SK-N-SH (cell line): ENCODE data around the gene USHBP1. TPM values are rescaled to one million over a fixed set of nuclear protein-coding genes. Genes with fewer than 3 reads are reported as not detected.

ENCODE experiments used
- CTCF ChIA-PET: fragments of 300-600, 350-600 bp; formaldehyde crosslinking; extraction: SDS; loops from one replicate; lab custom pipeline; 2021; lab: Yijun Ruan, JAX
- POLR2A ChIA-PET: fragments of 350-600 bp; sonication (Branson Sonifier 250); formaldehyde crosslinking; extraction: SDS; loops from one replicate; lab custom pipeline; 2020; ENCODE audit warnings: antibody characterized with exemption, inconsistent platforms; lab: Yijun Ruan, JAX
- DNase-seq: peaks from one replicate; pipeline ENCODE4 v3.0.0; 2012
- H2AFZ ChIP-seq: fragments of 200-600 bp; sonication (generic); 2 replicates; pipeline ENCODE4 v1.8.1; 2016; ENCODE audit warnings: antibody characterized with exemption, mild to moderate bottlenecking, low read depth
- H3F3A ChIP-seq: fragments of 200-600 bp; sonication (generic); replicated peaks from 2 replicates; pipeline ENCODE3; 2016; ENCODE audit warnings: antibody characterized with exemption, mild to moderate bottlenecking; ENCODE audit not compliant: insufficient read depth
- H3K27ac ChIP-seq, 2 experiments: fragments of 200-500 bp in 1 of 2; fragments of 200-600 bp in 1 of 2; sonication (Bioruptor generic) in 1 of 2; sonication (generic), shearing (Covaris generic) in 1 of 2; 2 replicates each; pipeline versions ENCODE4 v1.5.1 to v1.6.1; 2014 to 2016; ENCODE audit warnings: low read depth in 2 of 2, inconsistent platforms in 1 of 2, low read length in 1 of 2, mild to moderate bottlenecking in 1 of 2, mixed read lengths in 1 of 2
- H3K27me3 ChIP-seq: fragments of 200-600 bp; sonication (generic), shearing (Covaris generic); 2 replicates; pipeline ENCODE4 v1.6.1; 2016; ENCODE audit warnings: mixed run types; ENCODE audit not compliant: insufficient read depth
- H3K36me3 ChIP-seq, 2 experiments: fragments of 200-500 bp in 1 of 2; fragments of 200-600 bp in 1 of 2; sonication (Bioruptor generic) in 1 of 2; sonication (generic) in 1 of 2; replicated peaks in 1 of 2; 2 replicates each; pipeline versions ENCODE3 to v1.5.1; 2014 to 2016; ENCODE audit warnings: low read length in 1 of 2, mild to moderate bottlenecking in 1 of 2; ENCODE audit not compliant: insufficient read depth in 2 of 2, control insufficient read depth in 1 of 2
- H3K4me1 ChIP-seq, 2 experiments: fragments of 200-500 bp in 1 of 2; fragments of 200-600 bp in 1 of 2; sonication (Bioruptor generic) in 1 of 2; sonication (generic), shearing (Covaris generic) in 1 of 2; 2 replicates each; pipeline versions ENCODE4 v1.5.1 to v1.6.1; 2014 to 2016; ENCODE audit warnings: low read depth in 1 of 2, low read length in 1 of 2, mixed run types in 1 of 2; ENCODE audit not compliant: insufficient read depth in 2 of 2, control insufficient read depth in 1 of 2
- H3K4me2 ChIP-seq: fragments of 200-600 bp; sonication (generic), shearing (Covaris generic); 2 replicates; pipeline ENCODE4 v1.6.1; 2017; ENCODE audit warnings: mixed run types
- H3K4me3 ChIP-seq, 2 experiments: fragments of 200-500 bp in 1 of 2; fragments of 200-600 bp in 1 of 2; sonication (Bioruptor generic) in 1 of 2; sonication (generic), shearing (Covaris generic) in 1 of 2; 2 replicates each; pipeline versions ENCODE4 v1.5.1 to v1.8.1; 2014 to 2016; ENCODE audit warnings: low read depth in 2 of 2, inconsistent platforms in 1 of 2, low read length in 1 of 2, mild to moderate bottlenecking in 1 of 2, mixed read lengths in 1 of 2, moderate library complexity in 1 of 2
- H3K79me2 ChIP-seq: fragments of 200-600 bp; sonication (generic); 2 replicates; pipeline ENCODE4 v1.8.1; 2017; ENCODE audit warnings: mild to moderate bottlenecking; ENCODE audit not compliant: insufficient read depth
- H3K9ac ChIP-seq: fragments of 200-600 bp; sonication (generic); 2 replicates; pipeline ENCODE4 v1.6.1; 2017; ENCODE audit warnings: mixed run types
- H3K9me2 ChIP-seq: fragments of 200-600 bp; sonication (generic); 2 replicates; pipeline ENCODE4 v1.6.1; 2017; ENCODE audit warnings: mixed run types
- H3K9me3 ChIP-seq: fragments of 200-600 bp; sonication (generic); 2 replicates; pipeline ENCODE4 v1.6.1; 2017; ENCODE audit warnings: mixed run types, mild to moderate bottlenecking, moderate library complexity
- H4K20me1 ChIP-seq: fragments of 200-600 bp; sonication (generic); 2 replicates; pipeline ENCODE4 v1.6.1; 2017; ENCODE audit warnings: mild to moderate bottlenecking, mixed run types; ENCODE audit not compliant: insufficient read depth
- CHD2 ChIP-seq: fragments of 150-350 bp; IDR thresholded peaks from 2 replicates; pipeline ENCODE4 v1.6.1; 2018; ENCODE audit warnings: low read length; ENCODE audit not compliant: partially characterized antibody
- EP300 ChIP-seq, 2 experiments: IDR thresholded peaks; 2 replicates each; pipeline versions ENCODE4 v1.4.0 to v1.6.1; 2012; ENCODE audit warnings: borderline replicate concordance in 1 of 2, low read depth in 1 of 2, low read length in 1 of 2
- EZH2phosphoT487 ChIP-seq: fragments of 200-600 bp; sonication (generic); IDR thresholded peaks from 2 replicates; pipeline ENCODE4 v1.6.1; 2017; ENCODE audit warnings: low read depth, mixed run types, mild to moderate bottlenecking, antibody characterized with exemption, moderate library complexity, borderline replicate concordance
- FOSL2 ChIP-seq: IDR thresholded peaks from 2 replicates; pipeline ENCODE4 v1.4.0; 2012; ENCODE audit warnings: low read depth, mild to moderate bottlenecking, moderate library complexity, borderline replicate concordance
- FOXJ3 ChIP-seq: sonication (generic); formaldehyde crosslinking; IDR thresholded peaks from 2 replicates; pipeline ENCODE4 v1.5.1; 2020; ENCODE audit warnings: mild to moderate bottlenecking, missing genetic modification reagents
- GABPA ChIP-seq: IDR thresholded peaks from 2 replicates; pipeline ENCODE4 v1.4.0; 2012; ENCODE audit warnings: low read depth, mild to moderate bottlenecking
- JUND ChIP-seq: IDR thresholded peaks from 2 replicates; pipeline ENCODE4 v1.4.0; 2012
- MEF2A ChIP-seq: IDR thresholded peaks from 2 replicates; pipeline ENCODE4 v1.4.0; 2012; ENCODE audit warnings: low read depth, borderline replicate concordance
- MXI1 ChIP-seq: IDR thresholded peaks from 2 replicates; pipeline ENCODE4 v1.6.1; 2012; ENCODE audit warnings: mild to moderate bottlenecking, low read depth, low read length, improper control_type of control experiment
- NFIC ChIP-seq: IDR thresholded peaks from 2 replicates; pipeline ENCODE4 v1.4.0; 2012; ENCODE audit warnings: borderline replicate concordance
- POLR2AphosphoS5 ChIP-seq: IDR thresholded peaks from 2 replicates; pipeline ENCODE4 v1.6.1; 2012; ENCODE audit warnings: low read depth, low read length
- RCOR1 ChIP-seq: fragments of 150-350 bp; IDR thresholded peaks from 2 replicates; pipeline ENCODE4 v1.6.1; 2017; ENCODE audit warnings: antibody characterized with exemption, low read length
- RFX5 ChIP-seq: IDR thresholded peaks from 2 replicates; pipeline ENCODE4 v1.6.1; 2012; ENCODE audit warnings: mild to moderate bottlenecking, improper control_type of control experiment, low read length
- TCF12 ChIP-seq: IDR thresholded peaks from 2 replicates; pipeline ENCODE4 v1.4.0; 2012
- TEAD4 ChIP-seq: IDR thresholded peaks from 2 replicates; pipeline ENCODE4 v1.4.0; 2012; ENCODE audit warnings: mild to moderate bottlenecking, borderline replicate concordance; ENCODE audit not compliant: insufficient read depth
- USF1 ChIP-seq: IDR thresholded peaks from 2 replicates; pipeline ENCODE4 v1.4.0; 2012; ENCODE audit warnings: low read depth, borderline replicate concordance
- YY1 ChIP-seq: IDR thresholded peaks from 2 replicates; pipeline ENCODE4 v1.4.0; 2012; ENCODE audit warnings: low read depth, mild to moderate bottlenecking
- ZBTB33 ChIP-seq: IDR thresholded peaks from 2 replicates; pipeline ENCODE4 v1.4.0; 2012; ENCODE audit warnings: low read depth, borderline replicate concordance
- WGBS: methylation state at CpG from one replicate; pipeline ENCODE4 v1.1.6; 2017; ENCODE audit warnings: low lambda C conversion rate; 5-methylcytosine and 5-hydroxymethylcytosine counted together
- polyA plus RNA-seq, 3 experiments: library from polyadenylated mRNA; depleted of rRNA; stranded (reverse); fragments of >200 nt; gene quantifications; 2 replicates each; pipeline ENCODE4 v1.2.3, GENCODE V29; 2012
- TF ChIP-seq, protein P1 (sequence below): fragments of 150-350 bp; IDR thresholded peaks from 2 replicates; pipeline ENCODE4 v1.6.1; 2017; ENCODE audit warnings: antibody characterized with exemption, low read length, low read depth, borderline replicate concordance
- TF ChIP-seq, protein P2 (sequence below): fragments of 150-350 bp; IDR thresholded peaks from 2 replicates; pipeline ENCODE4 v1.6.1; 2016; ENCODE audit warnings: mild to moderate bottlenecking, low read depth, low read length

USHBP1 gene
- polyA plus RNA-seq, 1 of the 3 experiments (the other 2 are of a cell fraction) = 0.03 TPM

DNA sequence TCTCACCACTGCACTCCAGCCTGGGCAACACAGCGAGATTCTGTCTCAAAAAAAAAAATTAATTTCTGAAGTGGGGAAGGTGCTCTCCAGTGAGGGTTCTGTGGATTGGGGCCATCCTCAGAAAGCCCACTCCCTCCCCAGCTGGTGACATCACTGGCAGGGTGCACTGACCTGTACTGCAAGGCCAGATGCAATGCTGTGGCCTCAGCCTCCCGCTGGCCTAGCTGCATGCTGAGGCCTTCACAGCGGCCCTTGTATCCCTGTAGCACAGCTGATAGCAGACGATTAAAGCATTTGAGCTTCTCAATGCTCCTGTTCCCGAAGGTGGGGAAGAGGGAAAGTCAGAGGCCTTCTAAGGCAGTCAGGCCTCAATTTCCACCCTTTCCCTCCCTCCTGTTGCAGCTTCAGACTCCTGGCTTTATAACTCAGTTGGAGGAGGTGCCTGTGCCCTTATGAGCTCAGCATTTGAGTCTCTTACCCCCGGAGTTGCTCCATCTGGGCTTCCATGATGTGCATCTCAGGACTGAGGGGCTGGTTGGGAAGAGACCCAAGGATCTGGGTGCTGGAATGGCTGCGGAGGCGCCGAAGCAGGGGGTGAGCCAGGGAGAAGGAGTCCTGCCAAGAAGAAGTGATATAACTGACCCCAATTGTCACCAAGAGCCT lies 5.3 kb downstream of the USHBP1 start:
- TF ChIP-seq TEAD4 = no peak
- no peak for TF ChIP-seq CHD2
- no peak for TF ChIP-seq USF1
- TF ChIP-seq, protein P1, sequence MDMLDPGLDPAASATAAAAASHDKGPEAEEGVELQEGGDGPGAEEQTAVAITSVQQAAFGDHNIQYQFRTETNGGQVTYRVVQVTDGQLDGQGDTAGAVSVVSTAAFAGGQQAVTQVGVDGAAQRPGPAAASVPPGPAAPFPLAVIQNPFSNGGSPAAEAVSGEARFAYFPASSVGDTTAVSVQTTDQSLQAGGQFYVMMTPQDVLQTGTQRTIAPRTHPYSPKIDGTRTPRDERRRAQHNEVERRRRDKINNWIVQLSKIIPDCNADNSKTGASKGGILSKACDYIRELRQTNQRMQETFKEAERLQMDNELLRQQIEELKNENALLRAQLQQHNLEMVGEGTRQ = no peak
- TF ChIP-seq RFX5 = no peak
- TF ChIP-seq ZBTB33 = no peak
- no peak for TF ChIP-seq JUND
- TF ChIP-seq FOSL2 = no peak
- no peak for TF ChIP-seq GABPA
- no peak for TF ChIP-seq POLR2AphosphoS5
- no peak for TF ChIP-seq MXI1
- TF ChIP-seq RCOR1 = no peak
- TF ChIP-seq MEF2A = no peak
- TF ChIP-seq, protein P2, sequence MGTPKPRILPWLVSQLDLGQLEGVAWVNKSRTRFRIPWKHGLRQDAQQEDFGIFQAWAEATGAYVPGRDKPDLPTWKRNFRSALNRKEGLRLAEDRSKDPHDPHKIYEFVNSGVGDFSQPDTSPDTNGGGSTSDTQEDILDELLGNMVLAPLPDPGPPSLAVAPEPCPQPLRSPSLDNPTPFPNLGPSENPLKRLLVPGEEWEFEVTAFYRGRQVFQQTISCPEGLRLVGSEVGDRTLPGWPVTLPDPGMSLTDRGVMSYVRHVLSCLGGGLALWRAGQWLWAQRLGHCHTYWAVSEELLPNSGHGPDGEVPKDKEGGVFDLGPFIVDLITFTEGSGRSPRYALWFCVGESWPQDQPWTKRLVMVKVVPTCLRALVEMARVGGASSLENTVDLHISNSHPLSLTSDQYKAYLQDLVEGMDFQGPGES = no peak
- TF ChIP-seq FOXJ3 (CRISPR knock-in tag) = no peak
- TF ChIP-seq YY1 = no peak
- no peak for TF ChIP-seq TCF12
- TF ChIP-seq NFIC = no peak
- TF ChIP-seq EZH2phosphoT487 = no peak
- TF ChIP-seq EP300 (IDR thresholded peaks at IDR 0.05; ENCODE audit: borderline replicate concordance in 1 of 2, low read depth in 1 of 2, low read length in 1 of 2) = no peak
- Histone ChIP-seq H4K20me1 (no peaks in the 10 kb centered on the region), H3K27me3 (no peaks in the 10 kb centered on the region), H3F3A (no peaks in the 10 kb centered on the region), H3K36me3 (no peaks in the 10 kb centered on the region), H2AFZ (no peak overlapping the region), H3K9ac (no peak overlapping the region), H3K79me2 (no peaks in the 10 kb centered on the region), H3K27ac (no peak overlapping the region), H3K4me1 (no peaks in the 10 kb centered on the region), H3K4me2 (no peak overlapping the region), H3K9me2 (no peaks in the 10 kb centered on the region), H3K4me3 (no peak overlapping the region), H3K9me3 (peaks cover 9% of the 10 kb centered on the region; the same call in 1 of the 2 replicates)
- 41% methylated on average over 6 of the region's 9 CpGs for WGBS
- ChIA-PET CTCF (interaction anchor here (1.2 to 1.7 kb wide), 6 partner anchors 8 to 196 kb away, joined by 3 to 11 read pairs (median 4); partner anchors contain the start of gene ANKLE1), POLR2A (interaction anchor here (1.2 to 2.2 kb wide), 3 partner anchors 33 to 44 kb away, joined by 3 to 4 read pairs (median 4); partner anchors contain the start of genes OCEL1 and USE1)
- DNase-seq = no peak
